Ramos (cell line): ENCODE data around the gene TRIM49D1.
"Not testable (repeated sequence)": the region's sequence is repeated elsewhere in the genome, so short reads cannot be mapped to it uniquely, and the experiment has no call there.

Experiments used
- in situ Hi-C: fragments of 300-500 bp; cut with MboI; formaldehyde crosslinking; loops from one replicate; pipeline ENCODE4 v1.14.3; 2022; ENCODE audit warnings: low sequenced_read_pairs; ENCODE audit not compliant: unreplicated experiment

Gene TRIM49D1

GRCh38 chr11:89922195-89922660 lies at the start of gene TRIM49D1:
Gene TRIM49D1 (minus strand): TSS chr11:89922245. CDS start chr11:89917710, 4,535 bp downstream.
- in situ Hi-C loops, result no loop called here

- in situ Hi-C loops, result not testable (repeated sequence)
Measured at GRCh38 chr11:89965737-89966136, 43.7 kb upstream of the TRIM49D1 start, which contains the start of gene TRIM64. Gene TRIM64 (plus strand): TSS chr11:89966037. CDS start chr11:89968504, 2,467 bp downstream.

- in situ Hi-C loops, result not testable (repeated sequence)
Measured at GRCh38 chr11:89960833-89961232, 38.8 kb upstream of the TRIM49D1 start.

- in situ Hi-C loops, result not testable (repeated sequence)
Measured at GRCh38 chr11:89923764-89924163, 1.7 kb upstream of the TRIM49D1 start, which contains the start of gene TRIM49D2. Gene TRIM49D2 (plus strand): TSS chr11:89924064. CDS start chr11:89926762, 2,698 bp downstream.

GRCh38 chr11:89900809-89901208 lies 21.2 kb downstream of the TRIM49D1 start:
- in situ Hi-C loops, result not testable (repeated sequence)

GRCh38 chr11:89893245-89893644 lies 28.8 kb downstream of the TRIM49D1 start:
- in situ Hi-C loops, result not testable (repeated sequence)

GRCh38 chr11:89877511-89877910 lies 44.5 kb downstream of the TRIM49D1 start:
- in situ Hi-C loops, result not testable (repeated sequence)

GRCh38 chr11:89872588-89872987 lies 49.5 kb downstream of the TRIM49D1 start:
- in situ Hi-C loops, result not testable (repeated sequence)

GRCh38 chr11:89865223-89865622 lies 56.8 kb downstream of the TRIM49D1 start:
- in situ Hi-C loops, result not testable (repeated sequence)

- in situ Hi-C loops, result not testable (repeated sequence)
Measured at GRCh38 chr11:89863906-89864704, 57.9 kb downstream of the TRIM49D1 start.
